Ishikawa (cell line): ENCODE data around the gene COPS7A.

ENCODE experiments used
- CEBPB ChIP-seq: IDR thresholded peaks from 2 replicates; pipeline ENCODE4 v1.6.1; 2012
- CREB1 ChIP-seq: IDR thresholded peaks from 2 replicates; pipeline ENCODE4 v1.6.1; 2012; ENCODE audit warnings: low read depth
- EGR1 ChIP-seq: IDR thresholded peaks from 2 replicates; pipeline ENCODE4 v1.6.1; 2012
- EP300 ChIP-seq: IDR thresholded peaks from 2 replicates; pipeline ENCODE4 v1.6.1; 2012; ENCODE audit warnings: borderline replicate concordance
- FOXM1 ChIP-seq: IDR thresholded peaks from 2 replicates; pipeline ENCODE4 v1.6.1; 2012; ENCODE audit warnings: low read depth, borderline replicate concordance
- NFIC ChIP-seq: IDR thresholded peaks from 2 replicates; pipeline ENCODE4 v1.6.1; 2012
- RAD21 ChIP-seq: IDR thresholded peaks from 2 replicates; pipeline ENCODE4 v1.6.1; 2012; ENCODE audit warnings: low read depth
- TAF1 ChIP-seq: IDR thresholded peaks from 2 replicates; pipeline ENCODE4 v1.6.1; 2012; ENCODE audit warnings: low read depth, mild to moderate bottlenecking
- TCF12 ChIP-seq: IDR thresholded peaks from 2 replicates; pipeline ENCODE4 v1.6.1; 2012; ENCODE audit warnings: low read depth
- TEAD4 ChIP-seq: IDR thresholded peaks from 2 replicates; pipeline ENCODE4 v1.6.1; 2012
- USF1 ChIP-seq: IDR thresholded peaks from 2 replicates; pipeline ENCODE4 v1.6.1; 2012
- YY1 ChIP-seq: IDR thresholded peaks from 2 replicates; pipeline ENCODE4 v1.6.1; 2012; ENCODE audit warnings: low read depth
- ZBTB7A ChIP-seq: IDR thresholded peaks from 2 replicates; pipeline ENCODE4 v1.6.1; 2012; ENCODE audit warnings: low read depth
- TF ChIP-seq, protein P1 (sequence below): IDR thresholded peaks from 2 replicates; pipeline ENCODE4 v1.6.1; 2012; ENCODE audit warnings: low read depth, mild to moderate bottlenecking
- TF ChIP-seq, protein P2 (sequence below): IDR thresholded peaks from 2 replicates; pipeline ENCODE4 v1.6.1; 2012

COPS7A gene

DNA sequence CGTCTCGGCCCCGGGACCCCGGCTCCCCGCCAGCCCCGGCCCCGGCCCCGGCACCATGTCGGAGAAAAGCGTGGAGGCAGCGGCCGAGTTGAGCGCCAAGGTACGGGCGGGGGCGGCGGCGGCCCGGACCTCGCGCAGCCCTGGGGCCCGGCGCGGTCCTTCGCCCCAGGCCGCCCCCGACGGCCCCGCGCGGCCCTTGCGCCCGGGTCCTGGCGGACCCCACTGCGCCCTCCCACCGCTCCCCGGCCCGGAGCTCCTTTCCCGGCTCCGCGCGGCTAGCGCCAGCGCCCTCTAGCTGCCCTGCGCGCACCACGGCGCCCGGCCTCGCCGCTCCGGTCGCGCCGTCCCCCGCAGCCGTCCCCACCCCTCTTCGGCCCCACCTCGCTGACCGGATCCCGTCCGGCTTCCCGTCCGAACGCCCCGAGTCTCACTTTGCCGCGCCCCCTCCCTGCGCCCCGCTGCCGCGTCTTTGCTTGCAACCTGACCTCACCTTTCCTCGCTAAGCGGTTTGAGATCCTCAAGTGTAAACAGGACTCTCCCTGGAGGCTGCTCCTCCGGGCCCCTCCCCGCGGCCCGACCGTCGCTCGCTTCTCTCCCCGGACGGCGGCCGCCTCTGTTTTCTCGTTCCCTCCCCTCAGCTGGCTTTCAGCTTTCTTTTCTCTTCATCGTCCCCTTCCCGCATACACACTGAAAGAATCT, 43.0 kb downstream of the COPS7A start:
- TF ChIP-seq, protein P1, sequence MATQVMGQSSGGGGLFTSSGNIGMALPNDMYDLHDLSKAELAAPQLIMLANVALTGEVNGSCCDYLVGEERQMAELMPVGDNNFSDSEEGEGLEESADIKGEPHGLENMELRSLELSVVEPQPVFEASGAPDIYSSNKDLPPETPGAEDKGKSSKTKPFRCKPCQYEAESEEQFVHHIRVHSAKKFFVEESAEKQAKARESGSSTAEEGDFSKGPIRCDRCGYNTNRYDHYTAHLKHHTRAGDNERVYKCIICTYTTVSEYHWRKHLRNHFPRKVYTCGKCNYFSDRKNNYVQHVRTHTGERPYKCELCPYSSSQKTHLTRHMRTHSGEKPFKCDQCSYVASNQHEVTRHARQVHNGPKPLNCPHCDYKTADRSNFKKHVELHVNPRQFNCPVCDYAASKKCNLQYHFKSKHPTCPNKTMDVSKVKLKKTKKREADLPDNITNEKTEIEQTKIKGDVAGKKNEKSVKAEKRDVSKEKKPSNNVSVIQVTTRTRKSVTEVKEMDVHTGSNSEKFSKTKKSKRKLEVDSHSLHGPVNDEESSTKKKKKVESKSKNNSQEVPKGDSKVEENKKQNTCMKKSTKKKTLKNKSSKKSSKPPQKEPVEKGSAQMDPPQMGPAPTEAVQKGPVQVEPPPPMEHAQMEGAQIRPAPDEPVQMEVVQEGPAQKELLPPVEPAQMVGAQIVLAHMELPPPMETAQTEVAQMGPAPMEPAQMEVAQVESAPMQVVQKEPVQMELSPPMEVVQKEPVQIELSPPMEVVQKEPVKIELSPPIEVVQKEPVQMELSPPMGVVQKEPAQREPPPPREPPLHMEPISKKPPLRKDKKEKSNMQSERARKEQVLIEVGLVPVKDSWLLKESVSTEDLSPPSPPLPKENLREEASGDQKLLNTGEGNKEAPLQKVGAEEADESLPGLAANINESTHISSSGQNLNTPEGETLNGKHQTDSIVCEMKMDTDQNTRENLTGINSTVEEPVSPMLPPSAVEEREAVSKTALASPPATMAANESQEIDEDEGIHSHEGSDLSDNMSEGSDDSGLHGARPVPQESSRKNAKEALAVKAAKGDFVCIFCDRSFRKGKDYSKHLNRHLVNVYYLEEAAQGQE: no peak
- TF ChIP-seq EGR1: peak; percentile 41; the same call in 1 of the 2 replicates
- no peak for TF ChIP-seq NFIC
- TF ChIP-seq USF1: no peak
- TF ChIP-seq ZBTB7A: peak; percentile 58; the same call in 1 of the 2 replicates
- peak; percentile 44; the same call in 1 of the 2 replicates for TF ChIP-seq EP300
- TF ChIP-seq TCF12: peak; percentile 61; the same call in 1 of the 2 replicates
- TF ChIP-seq CREB1: no peak
- no peak for TF ChIP-seq CEBPB
- TF ChIP-seq RAD21: peak; percentile 35; the same call in 1 of the 2 replicates
- TF ChIP-seq, protein P2, sequence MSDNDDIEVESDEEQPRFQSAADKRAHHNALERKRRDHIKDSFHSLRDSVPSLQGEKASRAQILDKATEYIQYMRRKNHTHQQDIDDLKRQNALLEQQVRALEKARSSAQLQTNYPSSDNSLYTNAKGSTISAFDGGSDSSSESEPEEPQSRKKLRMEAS: peak; percentile 65
- TF ChIP-seq YY1: 0 out of 2 replicates have a peak, but pooled peaks have one; percentile 5
- TF ChIP-seq FOXM1: no peak
- peak; percentile 50; the same call in 1 of the 2 replicates for TF ChIP-seq TAF1
- TF ChIP-seq TEAD4: 0 out of 2 replicates have a peak, but pooled peaks have one; percentile 38

GRCh38 chr12:6767353-6768319, 43.8 kb downstream of the COPS7A start:
- TF ChIP-seq, protein P2: 0 out of 2 replicates have a peak, but pooled peaks have one; percentile 19
- TF ChIP-seq YY1 (0 out of 2 replicates have a peak, but pooled peaks have one; percentile 5), FOXM1 (no peak)

DNA sequence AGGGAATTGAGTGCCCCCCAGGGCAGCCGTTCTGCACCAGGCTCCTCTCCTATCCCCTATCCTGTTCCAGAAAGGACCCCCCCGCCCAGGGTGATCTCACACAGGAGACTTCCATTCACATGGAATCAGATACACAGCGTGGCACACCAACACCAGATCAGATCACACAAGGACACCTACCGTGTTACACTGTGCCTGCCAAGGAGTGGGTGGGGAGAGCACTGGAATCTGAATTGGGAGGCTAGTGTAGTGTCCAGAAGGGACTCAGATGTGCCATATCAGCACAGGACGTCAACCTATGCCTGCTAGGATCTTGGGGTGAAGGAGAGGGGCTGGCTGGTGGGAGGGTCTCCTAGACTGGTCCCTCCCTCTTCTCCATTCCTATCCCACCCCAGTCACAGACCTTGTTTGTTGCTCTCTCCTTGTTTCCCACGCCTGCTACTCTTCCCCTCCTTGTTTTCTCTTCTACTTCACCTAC, 44.6 kb downstream of the COPS7A start:
- 0 out of 2 replicates have a peak, but pooled peaks have one; percentile 42 for TF ChIP-seq EGR1
- TF ChIP-seq YY1: no peak

DNA sequence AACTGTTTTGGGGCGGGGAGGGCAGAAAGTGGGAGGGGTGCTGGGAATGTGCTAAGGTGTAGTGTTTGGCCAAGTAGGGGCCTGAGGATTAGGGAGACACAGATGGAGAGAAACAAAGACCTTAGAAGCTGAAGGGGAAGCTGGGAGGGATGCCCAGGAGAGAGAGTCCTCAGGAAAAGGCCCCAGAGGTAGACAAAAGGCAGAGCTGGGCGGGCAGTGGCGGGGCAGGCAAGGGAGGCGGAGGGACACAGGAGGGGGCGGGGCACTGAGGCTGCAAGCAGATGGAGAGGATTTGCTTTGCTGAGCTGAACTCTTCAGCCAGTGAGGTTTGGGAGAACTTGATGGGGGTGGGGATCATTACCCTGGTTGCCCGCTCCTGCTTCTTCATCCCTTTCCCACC, 45.1 kb downstream of the COPS7A start:
- TF ChIP-seq FOXM1: no peak
- TF ChIP-seq EGR1: no peak
- no peak for TF ChIP-seq YY1
- no peak for TF ChIP-seq USF1
- TF ChIP-seq ZBTB7A: no peak
- TF ChIP-seq TEAD4: no peak
- no peak for TF ChIP-seq TAF1
- TF ChIP-seq CEBPB: no peak
- TF ChIP-seq RAD21: no peak
- no peak for TF ChIP-seq EP300
- TF ChIP-seq NFIC: no peak
- TF ChIP-seq CREB1: no peak
- no peak for TF ChIP-seq TCF12
- TF ChIP-seq, protein P2: no peak
- TF ChIP-seq, protein P1: no peak

GRCh38 chr12:6769666-6770065, 45.8 kb downstream of the COPS7A start:
- no peak for TF ChIP-seq TCF12
- no peak for TF ChIP-seq YY1
- TF ChIP-seq EP300: no peak
- no peak for TF ChIP-seq EGR1
- TF ChIP-seq RAD21: no peak
- TF ChIP-seq TAF1: no peak
- TF ChIP-seq, protein P2: no peak
- no peak for TF ChIP-seq CREB1
- TF ChIP-seq, protein P1: no peak
- TF ChIP-seq ZBTB7A: no peak
